Subcutaneous abdominal adipose tissue (tissue), 5 donors: Measurements from ENCODE around the gene HYAL1.

Source experiments
- H3K27ac ChIP-seq: one replicate; pipeline ENCODE4 v1.7.0; 2013; ENCODE audit warnings: low read depth, mild to moderate bottlenecking, inconsistent platforms, low read length, moderate library complexity
- H3K27me3 ChIP-seq, 5 donors: one replicate each; pipeline ENCODE4 v1.7.0; 2013; ENCODE audit warnings: low read length in 5 of 5, inconsistent platforms in 1 of 5; ENCODE audit not compliant: control insufficient read depth in 5 of 5, insufficient read depth in 4 of 5
- H3K36me3 ChIP-seq, 5 donors: one replicate each; pipeline ENCODE4 v1.7.0; 2013; ENCODE audit warnings: low read length in 5 of 5; ENCODE audit not compliant: control insufficient read depth in 5 of 5, insufficient read depth in 5 of 5
- H3K4me1 ChIP-seq, 5 donors: one replicate each; pipeline ENCODE4 v1.7.0; 2013; ENCODE audit warnings: low read length in 5 of 5, mild to moderate bottlenecking in 3 of 5, moderate library complexity in 1 of 5; ENCODE audit not compliant: control insufficient read depth in 5 of 5, insufficient read depth in 5 of 5
- H3K4me3 ChIP-seq, 5 donors: one replicate each; pipeline ENCODE4 v1.7.0; 2013; ENCODE audit warnings: low read length in 5 of 5, low read depth in 1 of 5
- H3K9ac ChIP-seq, 5 donors: one replicate each; pipeline ENCODE4 v1.7.0; 2013; ENCODE audit warnings: low read length in 5 of 5, mild to moderate bottlenecking in 4 of 5, moderate library complexity in 3 of 5
- H3K9me3 ChIP-seq, 5 donors: one replicate each; pipeline ENCODE4 v1.7.0; 2013; ENCODE audit warnings: low read length in 5 of 5; ENCODE audit not compliant: control insufficient read depth in 5 of 5
- donor health status: healthy.
- donor health status: healthy.
- donor health status: healthy.
- donor health status: healthy.
- donor health status: healthy.

HYAL1 gene

DNA sequence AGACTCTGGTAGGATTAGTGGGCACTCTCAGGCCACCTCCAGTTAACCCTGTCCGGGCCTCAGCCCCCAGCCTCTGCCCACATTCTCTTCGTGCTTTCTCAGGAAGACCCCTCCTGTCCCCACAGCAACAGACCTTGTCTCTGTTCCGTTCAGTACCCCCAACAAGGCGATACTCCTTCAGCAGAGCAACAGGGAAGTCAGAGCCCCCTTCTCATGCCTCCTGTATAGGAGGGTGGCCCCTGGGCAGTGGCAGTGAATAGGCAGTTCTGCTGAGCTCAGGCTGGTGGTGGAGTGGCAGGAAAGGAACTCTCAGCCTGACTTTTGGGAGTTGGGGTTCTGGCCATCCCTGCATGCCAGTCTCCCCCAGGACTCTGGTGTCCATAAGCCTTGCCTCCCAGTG is 33.9 kb downstream of the HYAL1 start:
- H3K9ac ChIP-seq: peak overlapping the region in 3 of 5 donors; percentile 12 to 64 (median 42)
- H3K27me3 ChIP-seq: peaks cover 0 to 3% (median 0%) of the 10 kb centered on the region in 5 donors
- peaks cover 20 to 92% (median 81%) of the 10 kb centered on the region in 5 donors for H3K4me1 ChIP-seq
- H3K9me3 ChIP-seq: no peaks in the 10 kb centered on the region
- peak overlapping the region; percentile 83 for H3K27ac ChIP-seq
- no peaks in the 10 kb centered on the region for H3K36me3 ChIP-seq
- peak overlapping the region in 4 of 5 donors; percentile 8 to 74 (median 24) for H3K4me3 ChIP-seq

DNA sequence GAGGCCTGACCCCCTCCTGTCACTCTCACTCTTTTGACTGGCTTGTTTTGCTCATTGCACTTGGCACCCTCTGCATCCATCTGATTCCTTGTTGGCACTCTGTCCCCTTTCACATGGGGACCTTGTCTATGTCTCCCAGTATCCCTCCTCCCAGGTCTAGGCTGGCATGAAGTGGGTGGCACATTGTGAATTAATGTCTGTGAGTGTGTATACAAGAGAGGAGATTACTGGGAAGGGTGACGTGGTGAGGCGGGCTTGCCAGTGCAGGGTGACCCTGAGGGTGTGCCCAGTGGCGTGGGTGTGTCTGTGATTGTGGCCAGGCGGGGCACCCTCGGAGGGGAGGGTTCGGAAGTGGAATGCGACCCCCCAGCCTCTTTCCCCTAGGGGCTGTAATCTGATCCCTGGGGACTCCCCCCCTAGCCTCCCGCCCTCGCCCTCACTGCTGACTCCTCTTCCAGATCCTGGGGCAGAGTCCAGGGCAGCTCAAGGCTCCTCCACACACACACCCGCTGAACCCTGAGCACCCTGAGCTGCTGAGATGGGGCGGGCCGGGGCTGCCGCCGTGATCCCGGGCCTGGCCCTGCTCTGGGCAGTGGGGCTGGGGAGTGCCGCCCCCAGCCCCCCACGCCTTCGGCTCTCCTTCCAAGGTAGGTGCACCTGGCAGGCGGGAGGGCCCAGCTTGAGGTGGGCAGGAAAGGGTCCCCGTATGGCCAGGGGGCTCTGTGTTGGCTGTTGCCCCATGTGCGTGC is 34.5 kb downstream of the HYAL1 start, which contains the start of gene SEMA3B:
Gene SEMA3B, plus strand, starts transcription at position 445 of the 749 bp plus-strand sequence. Its CDS starts 94 bp downstream, at position 539.
- Histone ChIP-seq H3K27ac (peak within 1 kb of the TSS; percentile 83), H3K9ac (peak within 1 kb of the TSS in 3 of 5 donors; percentile 49 to 82 (median 74)), H3K4me1 (peaks cover 20 to 94% (median 87%) of the 10 kb centered on the region in 5 donors), H3K27me3 (peaks cover 0 to 3% (median 0%) of the 10 kb centered on the region in 5 donors), H3K36me3 (no peaks in the 10 kb centered on the region), H3K4me3 (peak within 1 kb of the TSS; percentile 48 to 74 (median 62)), H3K9me3 (no peaks in the 10 kb centered on the region)

DNA sequence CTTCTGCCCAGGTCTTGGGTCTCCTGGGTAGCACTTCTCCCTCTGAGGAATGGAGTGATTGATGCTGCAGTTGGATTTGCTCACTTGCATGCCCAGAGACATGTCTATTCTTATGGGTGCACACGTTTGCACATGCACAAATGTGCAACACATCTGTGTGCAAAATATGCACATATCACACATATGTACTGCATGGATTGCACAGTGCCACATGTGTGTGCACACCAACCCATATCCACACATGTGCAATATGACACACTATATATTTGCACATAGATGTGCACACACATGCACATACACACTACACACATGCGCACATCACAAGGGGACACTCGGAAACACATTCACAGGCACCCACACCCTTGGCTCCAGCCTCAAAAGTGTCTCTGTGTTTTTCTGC is 35.1 kb downstream of the HYAL1 start:
- H3K27ac ChIP-seq: peak overlapping the region; percentile 83
- H3K27me3 ChIP-seq: peaks cover 0 to 3% (median 0%) of the 10 kb centered on the region in 5 donors
- H3K4me1 ChIP-seq: peaks cover 20 to 94% (median 90%) of the 10 kb centered on the region in 5 donors
- H3K9ac ChIP-seq: peak overlapping the region in 1 of 5 donors; percentile 74
- H3K9me3 ChIP-seq: no peaks in the 10 kb centered on the region
- no peaks in the 10 kb centered on the region for H3K36me3 ChIP-seq
- peak overlapping the region; percentile 7 to 69 (median 48) for H3K4me3 ChIP-seq

DNA sequence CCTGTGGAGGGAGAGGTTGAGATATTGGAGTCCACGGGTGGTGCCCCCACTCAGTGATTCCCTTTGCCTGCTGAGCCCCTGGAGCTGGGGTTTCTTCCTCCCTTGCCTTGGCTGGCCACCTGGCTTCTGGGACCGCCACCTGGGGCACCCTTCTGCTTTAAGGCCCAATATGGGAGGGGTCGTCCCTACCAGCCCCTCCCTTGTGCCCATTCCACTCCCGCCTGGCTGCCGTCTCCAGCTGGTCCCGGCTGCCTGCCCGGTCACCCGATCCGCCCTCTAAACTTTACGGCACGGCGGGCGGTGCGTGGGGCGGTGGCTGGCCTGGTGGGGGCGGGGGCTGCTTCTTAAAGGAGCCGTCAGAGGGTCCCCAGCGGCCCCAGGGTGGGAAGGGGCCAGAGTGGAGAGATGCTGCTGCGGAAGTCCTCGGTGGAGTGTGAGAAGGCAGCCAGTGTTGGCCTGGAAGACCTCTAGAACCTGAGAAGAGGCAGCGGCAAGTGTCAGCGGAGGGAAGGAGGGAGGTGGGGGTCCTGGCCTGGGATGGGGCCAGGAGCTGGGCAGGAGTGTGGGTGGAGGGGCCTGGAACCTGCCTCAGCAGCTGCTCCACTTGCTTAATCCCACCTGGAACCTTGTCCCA is 36.0 kb downstream of the HYAL1 start:
- H3K9me3 ChIP-seq: no peaks in the 10 kb centered on the region
- H3K27me3 ChIP-seq: peaks cover 0 to 3% (median 0%) of the 10 kb centered on the region in 5 donors
- H3K4me3 ChIP-seq: peak overlapping the region; percentile 48 to 69 (median 52)
- H3K36me3 ChIP-seq: no peaks in the 10 kb centered on the region
- peak overlapping the region in 4 of 5 donors; percentile 49 to 82 (median 72) for H3K9ac ChIP-seq
- H3K27ac ChIP-seq: peak overlapping the region; percentile 83
- H3K4me1 ChIP-seq: peaks cover 20 to 97% (median 94%) of the 10 kb centered on the region in 5 donors

DNA sequence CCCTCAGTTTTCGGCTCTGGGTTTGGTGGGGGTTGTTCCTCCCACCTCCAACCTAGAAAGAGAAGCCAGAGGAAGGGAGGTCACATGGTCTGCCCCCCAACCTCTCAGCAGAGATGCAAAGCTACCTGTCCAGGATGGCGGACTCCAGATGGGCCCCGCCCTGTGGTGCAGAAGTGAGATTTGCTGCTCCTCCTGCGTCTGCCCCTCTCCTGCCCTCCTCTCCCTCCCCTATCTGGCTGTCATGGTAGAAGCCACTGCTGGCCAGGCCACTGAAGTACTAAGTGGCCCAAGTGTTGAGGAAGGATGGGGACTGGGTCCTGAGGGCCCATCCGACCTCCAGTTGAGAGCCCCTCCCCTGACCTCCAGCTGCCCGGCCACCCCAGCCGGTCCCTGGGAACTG is 36.5 kb downstream of the HYAL1 start:
- peaks cover 20 to 96% (median 92%) of the 10 kb centered on the region in 5 donors for H3K4me1 ChIP-seq
- H3K27ac ChIP-seq: peak overlapping the region; percentile 83

DNA sequence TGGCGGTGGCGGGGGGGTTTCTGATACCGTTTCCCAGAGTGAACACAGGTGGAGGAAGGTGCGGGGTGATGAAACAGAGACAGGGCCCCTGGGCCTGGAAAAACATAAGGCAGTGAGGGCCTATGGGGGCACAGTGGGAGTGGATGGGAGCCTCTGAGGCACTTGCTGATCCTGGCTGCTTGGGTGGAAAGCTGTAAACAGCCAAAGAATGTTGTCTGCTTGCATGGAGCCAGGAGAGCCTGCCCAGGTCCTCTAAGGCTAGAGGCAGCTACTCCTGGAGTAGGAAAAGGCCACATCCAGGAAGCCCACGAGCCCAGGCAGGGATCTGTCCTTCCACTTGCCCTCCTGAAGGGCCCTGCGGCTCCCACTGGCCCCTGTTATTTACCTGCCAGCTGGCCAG is 37.4 kb downstream of the HYAL1 start:
- no peaks in the 10 kb centered on the region for H3K36me3 ChIP-seq
- peaks cover 15 to 96% (median 91%) of the 10 kb centered on the region in 5 donors for H3K4me1 ChIP-seq
- H3K9ac ChIP-seq: peak overlapping the region in 4 of 5 donors; percentile 31 to 82 (median 54)
- H3K9me3 ChIP-seq: no peaks in the 10 kb centered on the region
- peak overlapping the region; percentile 83 for H3K27ac ChIP-seq
- H3K27me3 ChIP-seq: peaks cover 0 to 3% (median 0%) of the 10 kb centered on the region in 5 donors
- peak overlapping the region in 2 of 5 donors; percentile 1 to 42 for H3K4me3 ChIP-seq

More for the DNA sequence above, 36.5 kb downstream of the HYAL1 start:
- peaks cover 0 to 3% (median 0%) of the 10 kb centered on the region in 5 donors for H3K27me3 ChIP-seq
- no peaks in the 10 kb centered on the region for H3K9me3 ChIP-seq
- no peaks in the 10 kb centered on the region for H3K36me3 ChIP-seq
- peak overlapping the region; percentile 47 to 69 (median 52) for H3K4me3 ChIP-seq
- H3K9ac ChIP-seq: peak overlapping the region in 4 of 5 donors; percentile 34 to 82 (median 72)

DNA sequence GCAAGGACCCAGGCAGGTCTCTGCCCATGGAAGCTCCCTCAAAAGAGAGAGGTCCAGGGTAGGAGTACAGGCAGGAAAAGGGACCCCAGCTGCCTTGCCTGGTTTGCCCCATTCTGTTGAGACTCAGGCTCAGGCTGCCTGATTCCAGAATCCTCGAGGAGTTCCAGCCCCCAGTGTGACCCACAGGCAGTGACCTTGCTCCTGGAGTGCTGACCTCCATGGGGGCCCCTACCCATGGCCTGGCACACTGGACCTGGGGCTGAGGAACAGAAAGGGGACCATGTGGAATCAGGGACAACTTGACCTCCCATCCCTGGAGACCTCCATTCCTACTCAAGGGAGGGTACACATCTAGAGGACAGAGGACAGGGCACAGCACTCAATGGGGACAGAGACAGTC is 37.8 kb downstream of the HYAL1 start:
- Histone ChIP-seq H3K4me1 (peaks cover 15 to 96% (median 91%) of the 10 kb centered on the region in 5 donors), H3K27me3 (peaks cover 0 to 3% (median 0%) of the 10 kb centered on the region in 5 donors), H3K4me3 (no peak overlapping the region), H3K36me3 (no peaks in the 10 kb centered on the region), H3K27ac (peak overlapping the region; percentile 83), H3K9me3 (no peaks in the 10 kb centered on the region), H3K9ac (peak overlapping the region in 3 of 5 donors; percentile 31 to 82 (median 35))

DNA sequence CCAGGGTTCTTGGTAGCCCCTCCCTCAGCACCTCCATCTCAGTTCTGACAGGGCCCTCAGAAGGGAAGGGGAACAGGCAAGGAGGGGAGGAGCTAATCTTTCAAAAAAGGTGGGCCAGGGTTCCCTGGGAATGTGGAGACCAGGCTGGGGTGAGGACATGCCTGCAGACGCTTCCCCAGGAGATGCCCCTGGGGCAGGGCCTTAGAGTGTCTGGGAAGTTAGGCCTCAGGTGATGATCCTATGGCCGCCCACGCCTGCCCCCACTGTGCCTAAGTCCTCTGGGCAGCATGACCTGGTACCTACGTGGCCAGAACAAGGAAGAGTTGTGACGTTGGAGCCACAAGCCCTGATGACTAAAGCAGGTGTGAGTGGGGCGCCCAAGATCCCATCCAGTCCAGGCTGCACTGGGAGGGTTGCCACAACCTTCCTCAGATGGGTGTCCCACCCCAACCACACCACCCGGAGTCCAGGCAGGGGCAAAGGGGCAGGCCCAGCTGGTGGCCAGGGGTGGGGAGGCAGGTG is 38.3 kb downstream of the HYAL1 start:
- Histone ChIP-seq H3K27ac (peak overlapping the region; percentile 83), H3K27me3 (peaks cover 0 to 3% (median 0%) of the 10 kb centered on the region in 5 donors), H3K4me3 (no peak overlapping the region), H3K9me3 (no peaks in the 10 kb centered on the region), H3K9ac (peak overlapping the region in 2 of 5 donors; percentile 35 to 82), H3K36me3 (no peaks in the 10 kb centered on the region), H3K4me1 (peaks cover 15 to 95% (median 90%) of the 10 kb centered on the region in 5 donors)

DNA sequence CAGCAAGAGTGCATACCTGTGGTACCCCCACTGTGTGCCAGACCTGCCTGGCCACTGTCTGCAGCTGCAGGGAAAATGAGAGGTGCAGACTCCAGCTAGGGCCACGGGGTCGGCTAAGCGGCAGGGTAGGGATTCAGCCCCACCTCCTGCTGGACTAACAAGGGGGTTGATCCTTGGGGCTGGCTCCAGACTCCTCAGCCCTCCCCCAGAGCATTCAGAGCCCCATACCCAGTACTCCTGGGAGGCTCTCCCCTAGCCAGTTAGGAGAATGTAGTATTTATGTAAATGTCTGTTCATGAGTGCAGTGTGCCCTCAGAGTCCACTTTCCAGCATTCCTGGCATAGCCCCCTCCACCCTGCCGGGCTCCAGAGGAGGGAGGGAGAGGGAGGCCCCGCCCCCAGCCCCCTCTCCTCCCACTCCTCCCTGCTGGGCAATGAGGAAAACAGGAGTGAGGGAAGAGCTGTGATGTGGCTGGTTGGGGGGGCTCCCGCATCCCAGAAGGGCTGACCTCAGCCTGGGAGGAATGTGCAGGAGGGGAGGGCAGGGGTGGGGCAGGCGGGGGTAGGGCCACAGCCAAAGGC is 38.9 kb downstream of the HYAL1 start:
- Histone ChIP-seq H3K4me1 (peaks cover 15 to 94% (median 89%) of the 10 kb centered on the region in 5 donors), H3K36me3 (no peaks in the 10 kb centered on the region), H3K4me3 (no peak overlapping the region), H3K27me3 (peaks cover 0 to 3% (median 0%) of the 10 kb centered on the region in 5 donors), H3K9me3 (no peaks in the 10 kb centered on the region), H3K9ac (peak overlapping the region in 2 of 5 donors; percentile 30 to 41), H3K27ac (peak overlapping the region; percentile 83)
